GM18517 (cell line): ENCODE results near the gene FBXO8.
"Not testable (repeated sequence)": the region's sequence is repeated elsewhere in the genome, so short reads cannot be mapped to it uniquely, and the experiment has no call there.

Experiments
- ATAC-seq: cut with Tn5 transposase; IDR thresholded peaks from one replicate; pipeline ENCODE4 v1.9.1; 2021; ENCODE audit warnings: mild to moderate bottlenecking, moderate library complexity; ENCODE audit not compliant: unreplicated experiment

The FBXO8 gene, protein sequence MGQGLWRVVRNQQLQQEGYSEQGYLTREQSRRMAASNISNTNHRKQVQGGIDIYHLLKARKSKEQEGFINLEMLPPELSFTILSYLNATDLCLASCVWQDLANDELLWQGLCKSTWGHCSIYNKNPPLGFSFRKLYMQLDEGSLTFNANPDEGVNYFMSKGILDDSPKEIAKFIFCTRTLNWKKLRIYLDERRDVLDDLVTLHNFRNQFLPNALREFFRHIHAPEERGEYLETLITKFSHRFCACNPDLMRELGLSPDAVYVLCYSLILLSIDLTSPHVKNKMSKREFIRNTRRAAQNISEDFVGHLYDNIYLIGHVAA

DNA sequence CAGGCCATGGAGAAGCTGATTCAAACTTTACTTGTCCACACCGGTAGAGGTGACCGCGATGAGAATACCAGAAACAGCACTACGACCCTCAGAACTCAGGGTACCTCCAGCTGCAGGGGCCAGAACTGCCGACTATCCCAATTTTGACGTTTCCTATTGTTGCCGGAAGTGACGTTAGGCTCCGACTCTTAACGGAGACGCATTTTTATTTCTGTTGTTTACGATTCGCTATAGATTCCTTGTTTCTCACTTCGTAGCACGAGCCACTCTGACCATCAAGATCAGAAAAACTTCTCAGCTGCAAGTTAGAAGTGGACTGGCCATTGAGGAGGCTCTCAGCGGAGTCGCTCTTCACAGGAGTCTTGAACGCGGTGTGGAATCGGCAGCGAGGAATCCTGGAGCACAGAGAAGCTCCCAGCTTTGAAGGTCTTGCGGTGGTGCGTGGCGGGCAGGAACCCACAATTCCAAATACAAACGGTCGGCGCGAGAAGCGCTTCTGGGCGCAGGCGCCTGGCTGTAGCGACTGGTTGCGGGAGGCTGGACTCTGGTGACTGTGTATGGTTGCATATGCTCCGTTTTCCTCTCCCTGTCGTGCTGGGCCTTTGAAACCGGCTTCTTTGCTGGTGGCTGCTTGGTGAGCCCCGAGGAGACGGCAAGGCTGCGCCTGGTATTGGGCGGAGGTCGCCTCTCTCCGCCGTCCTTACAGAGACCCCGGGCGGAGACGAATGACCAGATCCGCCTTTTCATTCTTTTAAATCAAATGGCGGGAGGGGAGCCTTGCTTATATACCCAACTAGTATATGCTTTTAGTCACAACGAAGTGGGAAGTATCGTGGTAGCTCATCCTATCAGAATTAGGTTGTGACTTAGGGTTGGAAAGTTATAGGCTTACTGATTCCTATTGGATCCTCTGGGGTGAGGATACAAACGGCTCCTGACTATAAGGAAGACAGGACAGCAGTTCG lies at the start of gene FBXO8, which contains the start of gene CEP44:
TSS of gene FBXO8 (minus strand) at position 161 of the 965 bp plus-strand sequence. CDS start 20,575 bp downstream, outside the sequence.
TSS of gene CEP44 (plus strand) at position 405 of the 965 bp plus-strand sequence. CDS start 15,211 bp downstream, outside the sequence.
- peak; percentile 65 for ATAC-seq

DNA sequence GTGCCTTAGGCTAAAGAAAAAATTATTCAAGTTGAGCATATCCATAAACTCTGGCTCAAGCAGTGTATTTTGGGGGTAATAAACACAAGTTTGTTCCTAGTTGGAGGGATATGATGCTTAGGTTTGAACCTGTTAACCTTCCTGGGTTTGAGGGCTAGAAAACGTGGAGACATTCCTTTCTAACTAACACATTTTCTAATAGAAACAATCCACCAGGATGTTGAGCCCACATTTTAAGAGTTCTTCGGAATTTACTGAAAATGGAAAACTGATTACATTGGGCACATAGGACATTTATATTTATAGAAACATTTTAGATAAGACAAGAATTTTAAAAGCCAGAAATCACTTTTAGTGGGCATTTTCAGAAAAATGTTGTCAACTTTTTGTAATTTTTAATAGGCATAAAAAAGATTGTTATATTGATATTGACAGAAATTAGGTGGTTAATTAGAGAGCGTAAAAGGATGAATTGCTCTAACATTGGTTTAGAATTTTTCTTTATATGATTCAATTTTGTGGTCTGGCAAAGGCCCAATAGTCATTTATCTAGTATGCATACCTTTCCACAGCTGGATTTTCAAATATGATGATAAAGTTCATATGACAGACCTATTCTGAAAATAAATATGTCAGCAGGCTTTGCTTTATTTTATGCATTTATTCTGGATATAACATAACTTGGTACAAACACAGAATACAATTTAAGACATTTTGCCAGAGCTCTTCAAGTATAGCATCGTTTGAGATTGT lies 49.5 kb upstream of the FBXO8 start:
- no peak for ATAC-seq

GRCh38 chr4:174324725-174325124 lies 41.3 kb upstream of the FBXO8 start:
- no peak for ATAC-seq

GRCh38 chr4:174324236-174324635 lies 40.8 kb upstream of the FBXO8 start:
- ATAC-seq = no peak

DNA sequence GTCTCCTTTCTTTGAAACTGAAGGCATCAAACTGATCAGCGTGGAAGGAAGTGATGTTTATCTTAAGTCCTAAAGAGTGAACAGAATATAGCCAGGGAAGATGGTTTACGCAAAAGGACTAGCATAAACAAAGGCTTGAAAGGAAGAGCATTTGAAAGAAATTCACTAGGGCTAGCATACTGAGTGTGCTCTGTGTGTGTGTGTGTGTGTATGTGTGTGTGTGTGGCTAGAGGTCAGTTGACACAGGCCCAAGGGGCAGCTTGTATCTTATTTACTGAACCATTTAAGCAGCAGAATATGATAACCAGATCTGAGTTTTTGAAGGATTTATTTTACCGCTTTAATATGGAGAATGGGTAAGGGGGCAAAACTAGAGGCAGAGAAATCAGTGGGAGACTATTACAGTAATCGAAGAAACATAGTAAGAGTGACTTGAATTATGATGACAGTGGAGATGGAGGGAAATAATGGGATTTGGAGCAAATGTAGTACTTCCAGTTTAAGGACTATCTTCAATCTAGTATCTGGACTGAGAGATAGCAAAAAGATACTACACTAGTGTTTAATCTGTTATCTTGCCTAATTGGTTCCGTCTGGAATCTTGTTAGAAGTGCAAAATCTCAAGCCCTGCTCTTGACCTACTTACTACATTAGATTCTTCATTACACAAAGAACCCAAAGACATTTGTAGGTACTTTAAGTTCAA lies 37.2 kb upstream of the FBXO8 start:
- ATAC-seq = no peak

DNA sequence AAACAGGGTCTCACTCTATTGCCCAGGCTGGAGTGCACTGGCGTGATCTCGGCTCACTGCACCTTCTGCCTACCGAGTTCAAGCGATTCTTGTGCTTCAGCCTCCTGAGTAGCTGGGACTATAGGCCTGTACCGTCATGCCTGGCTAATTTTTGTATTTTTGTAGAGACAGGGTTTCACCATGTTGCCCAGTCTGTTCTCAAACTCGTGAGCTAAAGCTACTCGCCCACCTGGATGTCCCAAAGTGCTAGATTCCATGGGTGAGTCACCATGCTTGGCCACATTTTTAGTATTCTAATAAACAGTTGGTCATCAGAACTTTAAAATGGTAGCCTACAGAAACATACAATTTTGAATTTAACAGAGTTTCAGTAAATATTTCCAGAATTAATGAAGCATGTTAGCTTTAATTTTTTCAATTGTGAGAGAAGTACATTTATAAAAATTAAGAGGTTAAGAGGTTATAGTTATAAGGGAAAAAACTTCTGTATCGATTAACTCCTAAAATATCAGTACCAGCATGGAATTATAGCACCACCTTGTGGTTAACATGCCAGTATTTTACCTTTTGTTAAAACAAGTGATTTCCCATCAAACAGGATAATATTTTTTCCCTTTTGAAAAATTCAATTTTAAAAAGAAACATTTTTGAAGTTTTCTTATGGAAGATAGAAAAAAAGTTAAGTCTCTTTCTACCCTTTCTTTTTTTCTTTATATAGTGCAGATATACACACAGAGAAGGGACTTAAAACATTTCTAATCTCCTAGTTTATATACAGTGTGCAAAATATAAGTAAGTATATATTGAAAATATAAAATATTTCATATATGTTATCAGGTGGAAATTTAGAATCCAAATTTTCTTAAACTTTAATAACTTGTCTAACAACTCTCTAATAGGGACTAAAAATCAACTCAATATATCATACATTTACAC lies 35.6 kb upstream of the FBXO8 start:
- peak; percentile 54 for ATAC-seq

- no peak for ATAC-seq
These were observed 34.1 kb upstream of the FBXO8 start for GRCh38 chr4:174317531-174317930.

GRCh38 chr4:174316954-174317353 lies 33.5 kb upstream of the FBXO8 start:
- no peak for ATAC-seq

GRCh38 chr4:174316546-174316945 lies 33.1 kb upstream of the FBXO8 start:
- ATAC-seq = no peak

DNA sequence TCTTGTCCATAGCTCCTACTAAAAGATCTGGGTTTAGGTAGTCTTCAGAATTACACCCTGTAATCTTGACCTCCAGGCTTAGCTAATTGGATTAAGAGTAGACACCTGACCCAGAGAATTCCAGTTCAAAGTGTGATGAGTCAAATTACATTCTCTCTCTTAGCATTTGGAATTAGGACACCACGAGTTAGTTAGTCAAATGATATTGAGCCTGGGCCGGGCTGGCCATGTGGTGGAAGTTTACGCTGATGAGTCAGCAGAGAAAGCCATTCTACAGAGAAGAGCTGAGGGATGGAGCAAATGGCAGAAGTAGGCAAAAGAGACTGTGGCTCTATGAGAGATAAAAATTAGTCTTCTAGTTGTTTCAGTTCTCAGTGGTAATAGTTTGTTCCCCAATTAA lies 31.3 kb upstream of the FBXO8 start:
- no peak for ATAC-seq

DNA sequence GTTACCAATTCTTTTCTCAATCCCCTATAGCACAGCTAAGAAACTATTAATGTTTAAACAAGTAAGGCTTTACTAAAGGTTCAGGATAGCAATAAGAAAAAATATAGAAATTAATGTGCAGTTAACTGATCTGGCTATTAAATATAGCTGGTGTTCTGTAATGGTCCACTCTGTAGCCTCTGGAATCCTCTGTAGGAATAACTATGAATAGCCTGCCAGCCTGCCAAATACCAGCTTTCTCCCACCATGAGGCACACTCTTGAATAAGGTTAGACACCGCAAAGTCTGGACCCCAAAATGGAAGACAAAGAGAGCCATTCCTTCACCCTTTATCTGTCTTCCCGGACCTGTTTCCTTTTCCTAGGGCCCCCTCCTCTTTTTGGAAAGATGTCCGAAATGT lies 30.8 kb upstream of the FBXO8 start:
- no peak for ATAC-seq

DNA sequence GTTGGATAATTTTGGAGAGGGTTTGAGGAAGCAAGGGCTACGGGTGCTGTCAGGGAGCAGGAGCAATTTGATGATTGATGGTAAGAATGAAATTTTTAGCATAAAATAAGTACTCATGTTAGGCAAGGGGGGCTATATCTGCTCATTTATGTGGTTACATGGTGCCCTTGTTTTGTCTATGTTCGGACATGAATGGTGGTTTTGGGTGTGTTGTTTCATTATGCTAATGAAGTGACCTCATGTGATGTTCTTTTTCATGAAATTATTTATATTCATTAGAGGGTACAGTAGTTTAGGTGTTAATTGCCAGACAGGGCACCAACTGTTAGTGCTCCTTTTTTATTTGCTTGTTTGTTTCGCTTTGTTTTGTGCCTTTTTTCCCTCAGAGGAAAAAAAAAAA lies 29.5 kb upstream of the FBXO8 start:
- ATAC-seq = no peak

- no peak for ATAC-seq
These were observed 24.2 kb upstream of the FBXO8 start for GRCh38 chr4:174307694-174308093.

- no peak for ATAC-seq
These were observed 22.5 kb upstream of the FBXO8 start for GRCh38 chr4:174305961-174306360.

DNA sequence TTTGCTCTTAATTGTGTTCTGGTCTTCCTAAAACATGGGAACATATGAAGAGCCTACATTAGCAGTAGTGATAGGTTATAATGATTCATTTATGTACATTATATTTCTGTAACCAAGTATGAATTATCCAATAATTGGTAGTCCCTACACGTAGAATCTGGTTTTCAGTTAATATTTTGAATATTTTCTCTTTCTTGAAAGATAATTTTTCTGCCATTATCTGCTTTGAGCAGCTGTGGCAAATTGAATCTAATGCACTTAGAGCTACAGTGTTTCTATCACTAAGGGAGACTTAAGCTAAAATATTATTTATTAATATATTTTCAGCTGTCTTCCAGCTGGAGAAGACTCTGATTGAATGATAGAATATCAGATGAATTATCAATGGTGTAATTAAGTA lies 21.2 kb upstream of the FBXO8 start:
- no peak for ATAC-seq

- ATAC-seq = no peak
These were observed 20.2 kb upstream of the FBXO8 start for GRCh38 chr4:174303687-174304086.

GRCh38 chr4:174295142-174295541 lies 11.7 kb upstream of the FBXO8 start:
- ATAC-seq = not testable (repeated sequence)

- not testable (repeated sequence) for ATAC-seq
These were observed 11.2 kb upstream of the FBXO8 start for GRCh38 chr4:174294641-174295040.

DNA sequence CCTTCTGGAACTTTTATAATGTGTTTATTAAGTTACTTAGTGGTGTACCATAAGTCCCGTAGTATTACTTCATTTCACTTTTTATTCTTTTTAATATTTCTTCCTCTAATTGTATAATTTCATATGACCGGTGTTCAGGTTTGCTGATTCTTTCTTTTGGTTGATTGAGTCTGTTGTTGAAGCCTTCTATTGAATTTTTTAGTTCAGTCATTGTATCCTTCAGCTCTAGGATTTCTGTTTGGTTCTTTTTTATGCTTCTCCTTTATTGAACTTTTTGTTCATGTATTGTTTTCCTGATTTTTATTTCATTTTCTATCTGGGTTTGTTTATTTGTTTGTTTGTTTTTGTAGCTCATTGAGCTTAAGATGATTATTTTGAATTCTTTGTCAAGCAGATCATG lies 9.0 kb upstream of the FBXO8 start:
- no peak for ATAC-seq
